ENCODE data around the gene SETD1A.

SETD1A gene

DNA sequence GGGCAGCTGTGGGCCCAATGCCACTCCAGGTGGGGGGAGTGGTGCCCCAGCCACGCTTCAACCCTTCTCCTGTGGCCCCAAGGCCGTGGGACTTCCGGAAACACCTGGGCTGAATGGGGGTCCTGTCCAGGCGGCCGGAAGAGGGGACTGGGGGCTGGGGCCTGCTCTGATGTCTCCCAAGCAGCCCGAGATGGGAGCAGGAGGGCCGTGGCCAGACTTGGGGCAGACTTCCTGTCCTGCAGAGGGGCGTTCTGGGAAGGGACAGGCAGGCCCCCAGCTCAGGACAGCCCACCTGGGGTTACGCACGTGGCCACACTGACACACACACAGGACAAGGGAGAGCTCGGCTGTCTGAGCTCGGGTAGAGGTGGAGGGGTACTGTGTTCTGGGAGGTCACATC is 32.6 kb downstream of the SETD1A start:
- ChIA-PET CTCF (no interaction called here), POLR2A (no interaction called here)
- TF ChIP-seq, protein P1, sequence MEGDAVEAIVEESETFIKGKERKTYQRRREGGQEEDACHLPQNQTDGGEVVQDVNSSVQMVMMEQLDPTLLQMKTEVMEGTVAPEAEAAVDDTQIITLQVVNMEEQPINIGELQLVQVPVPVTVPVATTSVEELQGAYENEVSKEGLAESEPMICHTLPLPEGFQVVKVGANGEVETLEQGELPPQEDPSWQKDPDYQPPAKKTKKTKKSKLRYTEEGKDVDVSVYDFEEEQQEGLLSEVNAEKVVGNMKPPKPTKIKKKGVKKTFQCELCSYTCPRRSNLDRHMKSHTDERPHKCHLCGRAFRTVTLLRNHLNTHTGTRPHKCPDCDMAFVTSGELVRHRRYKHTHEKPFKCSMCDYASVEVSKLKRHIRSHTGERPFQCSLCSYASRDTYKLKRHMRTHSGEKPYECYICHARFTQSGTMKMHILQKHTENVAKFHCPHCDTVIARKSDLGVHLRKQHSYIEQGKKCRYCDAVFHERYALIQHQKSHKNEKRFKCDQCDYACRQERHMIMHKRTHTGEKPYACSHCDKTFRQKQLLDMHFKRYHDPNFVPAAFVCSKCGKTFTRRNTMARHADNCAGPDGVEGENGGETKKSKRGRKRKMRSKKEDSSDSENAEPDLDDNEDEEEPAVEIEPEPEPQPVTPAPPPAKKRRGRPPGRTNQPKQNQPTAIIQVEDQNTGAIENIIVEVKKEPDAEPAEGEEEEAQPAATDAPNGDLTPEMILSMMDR (IDR thresholded peaks at IDR 0.05; ENCODE audit: insufficient read depth, low read length, missing control alignments) = no peak
- no peak for DNase-seq (ENCODE audit: low read depth, low spot score)
- no peak overlapping the region for H3K4me3 ChIP-seq (ENCODE audit: low read depth, low read length)

DNA sequence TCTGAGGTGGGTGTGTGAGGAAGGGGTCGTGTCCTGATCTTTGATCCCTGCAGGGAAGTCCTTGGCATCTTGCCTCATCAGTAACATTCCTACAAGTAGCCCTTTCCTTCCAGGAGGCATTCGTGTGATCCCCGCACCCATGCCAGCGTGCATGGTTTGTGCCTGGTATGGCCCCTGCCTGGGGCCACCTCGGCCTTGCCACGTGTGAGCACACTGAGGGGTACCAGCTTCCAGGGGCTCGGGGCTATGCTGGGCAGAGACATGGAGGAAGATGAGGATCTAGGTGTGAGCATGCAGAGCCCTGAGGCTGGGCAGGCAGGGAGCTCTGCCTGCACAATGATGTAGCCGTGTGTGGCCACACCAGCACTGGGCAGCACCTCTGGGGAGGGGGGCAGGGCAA is 33.5 kb downstream of the SETD1A start:
- no peak overlapping the region for H3K4me3 ChIP-seq (ENCODE audit: low read depth, low read length)
- no peak for DNase-seq (ENCODE audit: low read depth, low spot score)
- POLR2A ChIA-PET = no interaction called here
- TF ChIP-seq, protein P1 (IDR thresholded peaks at IDR 0.05; ENCODE audit: insufficient read depth, low read length, missing control alignments) = no peak
- CTCF ChIA-PET = interaction anchor here (1.7 kb wide), 1 partner anchor 151 kb away, joined by 5 read pairs; no protein-coding TSS in a partner anchor

DNA sequence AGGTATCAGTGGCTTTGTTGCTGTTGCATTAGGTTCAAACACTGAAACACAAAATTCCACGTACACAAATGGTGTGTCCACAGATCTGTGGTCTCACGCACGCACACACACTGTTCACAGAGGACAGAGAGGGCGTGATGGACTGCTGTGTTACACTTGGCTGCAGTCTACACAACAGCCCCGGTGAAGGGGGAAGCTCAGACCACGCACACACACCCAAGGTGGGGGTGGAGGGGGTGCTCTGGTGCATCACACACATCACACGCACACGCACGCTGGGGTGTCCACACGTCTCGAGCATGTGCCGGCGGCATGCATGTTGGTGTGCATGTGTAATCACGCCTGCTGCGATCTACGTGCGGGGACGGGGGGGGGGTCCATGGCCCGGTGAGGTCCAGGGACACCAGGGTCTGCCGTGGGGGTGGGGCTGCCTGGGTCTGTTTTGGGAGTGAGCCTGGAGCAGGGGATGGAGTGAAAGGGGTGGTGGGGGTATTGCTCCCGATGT is 34.8 kb downstream of the SETD1A start:
- TF ChIP-seq, protein P1 (IDR thresholded peaks at IDR 0.05; ENCODE audit: insufficient read depth, low read length, missing control alignments) = no peak
- DNase-seq (ENCODE audit: low read depth, low spot score) = no peak
- no peak overlapping the region for H3K4me3 ChIP-seq (ENCODE audit: low read depth, low read length)
- ChIA-PET CTCF (interaction anchor here (1.0 to 5.6 kb wide), 3 partner anchors 8 to 150 kb away, joined by 3 to 49 read pairs (median 5); partner anchors contain the start of gene HSD3B7), POLR2A (no interaction called here)

DNA sequence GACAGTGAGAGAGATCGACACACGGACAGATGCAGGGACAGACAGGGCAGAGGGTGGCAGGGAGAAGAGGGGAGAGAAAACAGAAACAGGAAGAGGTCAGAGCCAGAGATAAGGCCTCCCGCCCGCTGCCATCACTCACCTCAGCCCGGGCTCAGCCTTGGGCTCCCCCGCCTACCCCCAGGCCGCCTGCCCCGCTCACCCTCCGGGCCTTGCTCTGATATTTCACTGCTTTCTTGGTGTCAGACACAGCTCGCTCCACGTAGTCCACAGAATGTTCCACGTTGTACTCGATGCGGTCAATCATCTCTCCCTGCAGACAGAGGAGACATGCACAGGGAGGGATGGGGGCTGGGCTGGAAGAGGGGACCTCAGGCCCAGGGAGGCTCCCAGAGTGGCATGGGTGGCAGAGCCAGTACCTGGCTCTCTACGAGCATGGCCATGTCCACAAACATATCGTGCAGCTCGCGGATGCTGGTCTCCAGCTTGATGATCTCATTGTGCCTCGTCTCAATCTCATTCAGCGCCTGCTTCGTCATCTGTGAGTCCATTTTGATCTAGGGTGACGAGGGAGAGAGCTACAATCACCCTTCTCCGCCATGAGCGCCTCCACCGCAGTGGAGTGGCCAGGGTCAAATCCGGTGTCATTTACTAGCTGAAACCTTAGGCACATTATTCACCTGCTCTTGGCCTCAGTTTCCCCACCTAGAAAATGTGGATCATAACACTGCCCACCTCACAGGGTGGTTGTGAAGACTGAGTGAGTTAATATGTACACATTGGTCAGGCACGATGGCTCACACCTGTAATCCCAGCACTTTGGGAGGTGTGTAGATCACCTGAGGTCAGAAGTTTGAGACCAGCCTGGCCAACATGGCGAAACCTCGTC is 35.6 kb downstream of the SETD1A start:
- ChIA-PET CTCF (interaction anchor here (0.9 to 5.6 kb wide), 6 partner anchors 9 to 875 kb away, joined by 3 to 49 read pairs (median 4); partner anchors contain the start of gene HSD3B7), POLR2A (interaction anchor here (1.6 to 1.8 kb wide), 2 partner anchors 8 to 80 kb away, joined by 5 read pairs; partner anchors contain the start of genes HSD3B7 and ZNF668)
- DNase-seq (ENCODE audit: low read depth, low spot score) = no peak
- no peak overlapping the region for H3K4me3 ChIP-seq (ENCODE audit: low read depth, low read length)
- TF ChIP-seq, protein P1 (IDR thresholded peaks at IDR 0.05; ENCODE audit: insufficient read depth, low read length, missing control alignments) = no peak

DNA sequence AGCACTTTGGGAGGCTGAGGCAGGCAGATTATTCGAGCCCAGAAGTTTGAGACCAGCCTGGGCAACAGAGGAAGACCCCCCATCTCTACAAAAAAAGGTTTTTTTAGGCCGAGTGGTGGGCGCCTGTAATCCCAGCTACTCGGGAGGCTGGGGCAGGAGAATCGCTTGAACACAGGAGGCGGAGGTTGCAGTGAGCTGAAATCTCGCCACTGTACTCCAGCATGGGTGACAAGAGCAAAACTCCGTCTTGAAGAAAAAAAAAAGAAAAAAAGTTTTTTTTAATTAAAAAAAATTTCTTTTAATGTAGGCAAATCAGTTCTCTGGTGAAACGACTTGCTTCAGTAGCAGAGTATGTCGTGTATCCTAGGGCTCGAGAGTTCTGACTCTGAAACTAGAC is 38.4 kb downstream of the SETD1A start:
- TF ChIP-seq, protein P1 (IDR thresholded peaks at IDR 0.05; ENCODE audit: insufficient read depth, low read length, missing control alignments) = no peak
- CTCF ChIA-PET = interaction anchor here (1.2 to 5.6 kb wide), 3 partner anchors 12 to 113 kb away, joined by 3 to 49 read pairs (median 5); partner anchors contain the start of gene HSD3B7
- POLR2A ChIA-PET = no interaction called here
- H3K4me3 ChIP-seq (ENCODE audit: low read depth, low read length) = no peak overlapping the region
- DNase-seq (ENCODE audit: low read depth, low spot score) = no peak

Data from AG04449 (cell line).